Peyer's patch (tissue), 4 donors: ENCODE results near the gene CLDN9. TPM values are rescaled to one million over a fixed set of nuclear protein-coding genes. Genes with fewer than 3 reads are reported as not detected.

Experiments used
- DNase-seq, 3 donors: peaks; one replicate each; pipeline ENCODE4 v3.0.0-alpha.2; 2017 to 2019
- H3K27ac ChIP-seq, 4 donors: fragments of 200-600 bp; sonication (generic); one replicate each; pipeline ENCODE4 v1.5.1; 2016 to 2019
- H3K27me3 ChIP-seq, 2 donors: fragments of 200-600 bp; sonication (generic); one replicate each; pipeline ENCODE4 v1.5.1; 2019
- H3K36me3 ChIP-seq, 3 donors: fragments of 200-600 bp; sonication (generic); one replicate each; pipeline ENCODE4 v1.5.1; 2016 to 2019
- H3K4me1 ChIP-seq, 4 donors: fragments of 200-600 bp; sonication (generic); one replicate each; pipeline ENCODE4 v1.5.1; 2016 to 2019
- H3K4me3 ChIP-seq, 4 donors: fragments of 200-600 bp; sonication (generic); 1 replicate in 3 of 4; 2 replicates in 1 of 4; pipeline ENCODE4 v1.5.1; 2016 to 2019; ENCODE audit warnings: mild to moderate bottlenecking in 1 of 4
- H3K9me3 ChIP-seq, 4 donors: fragments of 200-600 bp; sonication (generic); one replicate each; pipeline ENCODE4 v1.5.1; 2016 to 2019; ENCODE audit warnings: mild to moderate bottlenecking in 1 of 4
- CTCF ChIP-seq, 6 experiments: fragments of 450-650 bp in 4 of 6; fragments of 200-600 bp in 2 of 6; sonication (generic) in 1 of 6; IDR thresholded peaks; one replicate each; pipeline ENCODE4 v1.5.1; 2017 to 2019; ENCODE audit warnings: antibody characterized with exemption in 6 of 6, mild to moderate bottlenecking in 3 of 6, moderate library complexity in 1 of 6
- POLR2A ChIP-seq, 2 donors: fragments of 450-650 bp; IDR thresholded peaks; one replicate each; pipeline ENCODE4 v1.5.1; 2017; ENCODE audit warnings: antibody characterized with exemption in 2 of 2, mild to moderate bottlenecking in 2 of 2, moderate library complexity in 2 of 2
- total RNA-seq, 4 donors: library from RNA; depleted of rRNA; stranded (reverse); fragments of >200 nt; gene quantifications; one replicate each; pipeline ENCODE4 v1.1.0, GENCODE V29; 2016

CLDN9 gene
- total RNA-seq, 4 donors from 2014 or later: 0.76 to 2.5 (median 1.2) TPM

- DNase-seq: no peak
- H3K36me3 ChIP-seq: no peaks in the 10 kb centered on the region
- H3K9me3 ChIP-seq: no peaks in the 10 kb centered on the region
- H3K4me3 ChIP-seq: no peak overlapping the region
- peaks cover 8% of the 10 kb centered on the region in 2 donors for H3K27me3 ChIP-seq
- no peak overlapping the region for H3K27ac ChIP-seq
- TF ChIP-seq CTCF (IDR thresholded peaks at IDR 0.05) (no peak), POLR2A (IDR thresholded peaks at IDR 0.05) (no peak)
- H3K4me1 ChIP-seq: peaks cover 4 to 26% (median 15%) of the 10 kb centered on the region in 4 donors
These were observed 40.5 kb upstream of the CLDN9 start for GRCh38 chr16:2971985-2972784.

GRCh38 chr16:2973093-2973492 is 39.6 kb upstream of the CLDN9 start:
- Histone ChIP-seq H3K27me3 (no peaks in the 10 kb centered on the region), H3K36me3 (no peaks in the 10 kb centered on the region), H3K9me3 (no peaks in the 10 kb centered on the region), H3K27ac (no peak overlapping the region), H3K4me1 (peaks cover 4 to 18% (median 10%) of the 10 kb centered on the region in 4 donors), H3K4me3 (no peak overlapping the region)
- TF ChIP-seq CTCF (IDR thresholded peaks at IDR 0.05) (no peak), POLR2A (IDR thresholded peaks at IDR 0.05) (no peak)
- DNase-seq: no peak

- no peaks in the 10 kb centered on the region for H3K27me3 ChIP-seq
- no peak overlapping the region for H3K27ac ChIP-seq
- no peaks in the 10 kb centered on the region for H3K36me3 ChIP-seq
- DNase-seq: no peak
- H3K4me3 ChIP-seq: no peak overlapping the region
- H3K4me1 ChIP-seq: peaks cover 0 to 13% (median 4%) of the 10 kb centered on the region in 4 donors
- no peaks in the 10 kb centered on the region for H3K9me3 ChIP-seq
- no peak for TF ChIP-seq CTCF (IDR thresholded peaks at IDR 0.05)
- no peak for TF ChIP-seq POLR2A (IDR thresholded peaks at IDR 0.05)
These were observed 39.0 kb upstream of the CLDN9 start for GRCh38 chr16:2973605-2974318.

DNA sequence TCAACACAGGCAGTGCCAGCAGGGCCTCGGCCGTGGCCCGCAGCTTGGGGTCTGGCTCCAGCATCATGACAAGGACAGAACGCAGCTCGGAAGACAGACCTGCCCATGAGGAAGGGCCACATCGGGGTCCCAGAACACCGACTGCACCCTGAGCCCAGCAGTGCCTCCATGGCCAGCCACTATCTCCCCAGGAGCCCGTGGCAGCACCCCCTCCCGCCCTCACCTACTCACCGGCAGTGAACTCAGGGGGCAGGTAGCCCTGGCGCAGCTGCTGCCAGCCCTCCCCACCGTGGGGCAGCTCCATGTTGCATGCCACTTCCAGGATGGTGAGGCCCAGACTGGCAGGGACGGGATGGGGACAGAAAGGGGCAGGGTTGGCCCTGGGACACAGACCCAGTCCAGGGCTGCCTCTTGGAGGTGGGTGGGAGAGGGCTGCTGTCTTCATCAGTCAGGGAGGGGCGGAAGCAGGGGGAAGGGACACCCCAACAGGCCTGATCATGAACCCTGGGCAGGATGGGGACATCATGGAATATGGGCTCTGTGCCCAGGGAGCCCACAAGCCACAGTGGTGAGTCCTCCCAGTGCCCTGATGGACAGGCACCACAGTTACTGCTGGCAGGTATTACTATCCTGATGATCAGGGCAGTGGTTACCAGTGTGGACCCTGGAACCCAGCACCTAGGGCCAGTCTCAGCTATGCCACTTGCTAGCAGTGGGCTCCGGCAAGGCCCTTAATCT is 38.2 kb upstream of the CLDN9 start:
- TF ChIP-seq CTCF (IDR thresholded peaks at IDR 0.05) (no peak), POLR2A (IDR thresholded peaks at IDR 0.05) (no peak)
- H3K27ac ChIP-seq: no peak overlapping the region
- H3K9me3 ChIP-seq: no peaks in the 10 kb centered on the region
- DNase-seq: no peak
- H3K4me3 ChIP-seq: no peak overlapping the region
- peaks cover 0 to 10% (median 5%) of the 10 kb centered on the region in 4 donors for H3K4me1 ChIP-seq
- no peaks in the 10 kb centered on the region for H3K27me3 ChIP-seq
- H3K36me3 ChIP-seq: no peaks in the 10 kb centered on the region

DNA sequence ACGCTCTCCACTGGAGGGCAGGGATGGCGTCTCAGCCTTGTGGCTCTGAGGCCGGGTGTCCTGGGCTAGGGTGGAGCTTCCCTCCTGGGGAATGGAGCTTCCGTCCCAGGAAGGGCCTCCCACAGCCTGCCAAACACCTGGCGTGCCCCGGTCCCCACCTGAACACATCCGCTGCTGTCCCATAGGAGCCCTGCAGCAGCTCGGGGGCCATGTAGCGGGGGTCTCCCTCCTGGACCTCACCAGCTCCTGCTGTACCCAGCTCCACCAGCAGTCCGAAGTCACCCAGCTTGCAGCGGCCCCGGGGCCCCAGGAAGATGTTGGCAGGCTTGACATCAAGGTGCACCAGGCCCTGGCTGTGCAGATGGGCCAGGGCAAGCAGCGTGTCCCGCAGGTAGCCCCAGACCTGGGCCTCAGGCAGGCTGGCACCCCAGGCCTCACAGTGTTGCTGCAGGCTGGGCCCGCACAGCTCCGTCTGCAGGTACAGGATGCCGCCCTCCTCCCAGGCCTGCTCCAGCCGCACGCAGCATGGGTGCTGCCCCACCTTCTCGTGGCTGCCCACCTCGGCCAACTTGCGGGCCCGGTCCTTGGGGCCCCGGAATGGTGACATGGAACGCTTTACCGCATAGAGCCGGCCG is 37.4 kb upstream of the CLDN9 start:
- no peak for DNase-seq
- Histone ChIP-seq H3K36me3 (no peaks in the 10 kb centered on the region), H3K4me1 (peaks cover 0 to 14% (median 6%) of the 10 kb centered on the region in 4 donors), H3K27me3 (no peaks in the 10 kb centered on the region), H3K9me3 (no peaks in the 10 kb centered on the region), H3K27ac (no peak overlapping the region), H3K4me3 (no peak overlapping the region)
- TF ChIP-seq POLR2A (IDR thresholded peaks at IDR 0.05) (no peak), CTCF (IDR thresholded peaks at IDR 0.05) (no peak)
